Keratinocyte (primary cell): ENCODE results near the gene PSMC3. TPM values are rescaled to one million over a fixed set of nuclear protein-coding genes. Genes with fewer than 3 reads are reported as not detected.

ENCODE experiments used
- DNase-seq: peaks from one replicate; pipeline ENCODE4 v3.0.0-alpha.2; 2011; ENCODE audit warnings: low read depth, missing footprints, low spot score
- FAIRE-seq: peaks from 2 replicates; lab custom pipeline; 2011; peaks lifted over from hg19 to GRCh38; lab: Jason Lieb, UNC
- H2AFZ ChIP-seq: 2 replicates; pipeline ENCODE4 v1.6.0; 2012; ENCODE audit warnings: low read length, control low read depth, inconsistent platforms; ENCODE audit not compliant: control insufficient read depth
- H3K27ac ChIP-seq: 2 replicates; pipeline ENCODE4 v1.5.1; 2011; ENCODE audit warnings: low read length; ENCODE audit not compliant: control insufficient read depth, insufficient read depth
- H3K27me3 ChIP-seq: 3 replicates; pipeline ENCODE4 v1.6.0; 2011; ENCODE audit warnings: low read length; ENCODE audit not compliant: control insufficient read depth, insufficient read depth; ENCODE audit errors: extremely low read depth
- H3K36me3 ChIP-seq, 2 experiments: 2 replicates in 1 of 2; 3 replicates in 1 of 2; pipeline ENCODE4 v1.5.1; 2011; ENCODE audit warnings: low read length in 2 of 2, mild to moderate bottlenecking in 1 of 2; ENCODE audit not compliant: control insufficient read depth in 2 of 2, insufficient read depth in 2 of 2; ENCODE audit errors: extremely low read depth in 1 of 2
- H3K4me1 ChIP-seq: 3 replicates; pipeline ENCODE4 v1.5.1; 2011; ENCODE audit warnings: low read length; ENCODE audit not compliant: control insufficient read depth, insufficient read depth; ENCODE audit errors: extremely low read depth
- H3K4me2 ChIP-seq: 3 replicates; pipeline ENCODE4 v1.6.0; 2011; ENCODE audit warnings: low read depth, low read length; ENCODE audit not compliant: control insufficient read depth, insufficient read depth; ENCODE audit errors: extremely low read depth
- H3K4me3 ChIP-seq, 3 experiments: fragments of 200-600 bp in 1 of 3; sonication (generic) in 1 of 3; 2 replicates in 2 of 3; 3 replicates in 1 of 3; pipeline ENCODE4 v1.5.1; 2011 to 2016; ENCODE audit warnings: low read length in 3 of 3, mild to moderate bottlenecking in 3 of 3, control low read depth in 2 of 3, inconsistent platforms in 1 of 3, low read depth in 1 of 3, mixed read lengths in 1 of 3, mixed run types in 1 of 3, moderate library complexity in 1 of 3; ENCODE audit not compliant: control insufficient read depth in 2 of 3, insufficient read depth in 2 of 3; ENCODE audit errors: extremely low read depth in 1 of 3
- H3K79me2 ChIP-seq: 2 replicates; pipeline ENCODE4 v1.6.0; 2012; ENCODE audit warnings: low read length; ENCODE audit not compliant: control insufficient read depth, insufficient read depth
- H3K9ac ChIP-seq: 3 replicates; pipeline ENCODE4 v1.6.0; 2011; ENCODE audit warnings: low read length; ENCODE audit not compliant: control insufficient read depth, insufficient read depth; ENCODE audit errors: extremely low read depth
- H3K9me1 ChIP-seq: 3 replicates; pipeline ENCODE4 v1.6.0; 2011; ENCODE audit warnings: low read length; ENCODE audit not compliant: control insufficient read depth, insufficient read depth; ENCODE audit errors: extremely low read depth
- H3K9me3 ChIP-seq: 2 replicates; pipeline ENCODE4 v1.5.1; 2012; ENCODE audit warnings: low read depth, low read length; ENCODE audit not compliant: control insufficient read depth
- H4K20me1 ChIP-seq: 3 replicates; pipeline ENCODE4 v1.6.0; 2011; ENCODE audit warnings: low read length; ENCODE audit not compliant: control insufficient read depth, insufficient read depth; ENCODE audit errors: extremely low read depth
- EZH2 ChIP-seq: IDR thresholded peaks from one replicate; pipeline ENCODE4 v1.6.1; 2012; ENCODE audit warnings: inconsistent platforms, mild to moderate bottlenecking, low read length, moderate library complexity
- dilution Hi-C: fragments of 300-500 bp; cut with MboI; formaldehyde crosslinking; loops from one replicate; pipeline ENCODE4 v1.7.0; 2020; ENCODE audit warnings: low sequenced_read_pairs; ENCODE audit not compliant: extremely low pct_ligation_motif_present
- polyA plus RNA-seq, 5 experiments: library from polyadenylated mRNA; depleted of rRNA in 3 of 5; stranded (reverse) in 3 of 5; stranded (forward) in 1 of 5; unstranded in 1 of 5; fragments of >200 nt; gene quantifications; 1 replicate in 1 of 5; 2 replicates in 3 of 5; 3 replicates in 1 of 5; pipeline versions ENCODE4 v1.2.1 to v1.2.3, GENCODE V29; 2011 to 2012; ENCODE audit warnings: missing spikeins in 2 of 5, low read depth in 1 of 5, low replicate concordance in 1 of 5
- TF ChIP-seq, protein P1 (sequence below), 3 experiments: IDR thresholded peaks in 1 of 3; conservative IDR thresholded peaks in 1 of 3; optimal IDR thresholded peaks in 1 of 3; 2 replicates in 2 of 3; 3 replicates in 1 of 3; pipeline versions ENCODE3 to v1.5.1; 2011; ENCODE audit warnings: low read length in 3 of 3, mild to moderate bottlenecking in 3 of 3, moderate library complexity in 2 of 3, control low read depth in 1 of 3, inconsistent platforms in 1 of 3; ENCODE audit not compliant: insufficient read depth in 2 of 3; ENCODE audit errors: extremely low read depth in 1 of 3

PSMC3 gene
- polyA plus RNA-seq, 1 donor (not counting 4 experiments of a cell fraction or from before 2014, with no cell fraction given) = 172 TPM

- no peaks in the 10 kb centered on the region for H3K79me2 ChIP-seq
- H3K9me1 ChIP-seq = no peaks in the 10 kb centered on the region
- no peak overlapping the region for H3K4me2 ChIP-seq
- no peak overlapping the region for H3K4me3 ChIP-seq
- H3K36me3 ChIP-seq = no peaks in the 10 kb centered on the region
- H4K20me1 ChIP-seq = no peaks in the 10 kb centered on the region
- no peaks in the 10 kb centered on the region for H3K9me3 ChIP-seq
- H3K4me1 ChIP-seq = peaks cover 21% of the 10 kb centered on the region
- no peak overlapping the region for H3K9ac ChIP-seq
- no peak for TF ChIP-seq EZH2
- TF ChIP-seq, protein P1, sequence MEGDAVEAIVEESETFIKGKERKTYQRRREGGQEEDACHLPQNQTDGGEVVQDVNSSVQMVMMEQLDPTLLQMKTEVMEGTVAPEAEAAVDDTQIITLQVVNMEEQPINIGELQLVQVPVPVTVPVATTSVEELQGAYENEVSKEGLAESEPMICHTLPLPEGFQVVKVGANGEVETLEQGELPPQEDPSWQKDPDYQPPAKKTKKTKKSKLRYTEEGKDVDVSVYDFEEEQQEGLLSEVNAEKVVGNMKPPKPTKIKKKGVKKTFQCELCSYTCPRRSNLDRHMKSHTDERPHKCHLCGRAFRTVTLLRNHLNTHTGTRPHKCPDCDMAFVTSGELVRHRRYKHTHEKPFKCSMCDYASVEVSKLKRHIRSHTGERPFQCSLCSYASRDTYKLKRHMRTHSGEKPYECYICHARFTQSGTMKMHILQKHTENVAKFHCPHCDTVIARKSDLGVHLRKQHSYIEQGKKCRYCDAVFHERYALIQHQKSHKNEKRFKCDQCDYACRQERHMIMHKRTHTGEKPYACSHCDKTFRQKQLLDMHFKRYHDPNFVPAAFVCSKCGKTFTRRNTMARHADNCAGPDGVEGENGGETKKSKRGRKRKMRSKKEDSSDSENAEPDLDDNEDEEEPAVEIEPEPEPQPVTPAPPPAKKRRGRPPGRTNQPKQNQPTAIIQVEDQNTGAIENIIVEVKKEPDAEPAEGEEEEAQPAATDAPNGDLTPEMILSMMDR (optimal IDR thresholded peaks at IDR 0.05 in 1 of 3, IDR thresholded peaks at IDR 0.05 in 1 of 3, conservative IDR thresholded peaks at IDR 0.05 in 1 of 3; ENCODE audit: extremely low read depth in 1 of 3, insufficient read depth in 2 of 3, low read length in 3 of 3) = no peak
- H3K27me3 ChIP-seq = no peaks in the 10 kb centered on the region
- H2AFZ ChIP-seq = no peak overlapping the region
- dilution Hi-C loops = no loop called here
- FAIRE-seq = no peak
- no peak for DNase-seq
- no peak overlapping the region for H3K27ac ChIP-seq
These were observed 28.2 kb downstream of the PSMC3 start for GRCh38 chr11:47398011-47398410.

DNA sequence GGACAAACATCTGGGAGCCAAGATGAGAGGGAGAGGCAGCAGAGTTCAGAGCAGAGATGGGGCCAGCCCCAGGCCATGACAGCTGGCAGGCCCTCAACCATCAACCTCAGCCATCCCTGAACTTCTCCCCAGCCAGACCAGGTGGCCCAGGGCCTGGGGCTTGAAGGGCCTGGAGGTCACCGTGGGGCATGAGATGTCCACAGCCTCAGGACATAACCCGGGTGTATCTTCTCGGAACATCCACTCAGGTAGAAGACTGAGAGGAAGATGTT is 30.3 kb downstream of the PSMC3 start:
- FAIRE-seq (no peak), DNase-seq (no peak)
- dilution Hi-C loops = no loop called here
- Histone ChIP-seq H4K20me1 (no peaks in the 10 kb centered on the region), H3K9ac (no peak overlapping the region), H3K4me2 (no peak overlapping the region), H3K36me3 (no peaks in the 10 kb centered on the region), H3K4me1 (peaks cover 21% of the 10 kb centered on the region), H3K79me2 (no peaks in the 10 kb centered on the region), H3K9me1 (no peaks in the 10 kb centered on the region), H3K27ac (no peak overlapping the region), H3K27me3 (no peaks in the 10 kb centered on the region), H2AFZ (no peak overlapping the region), H3K4me3 (no peak overlapping the region), H3K9me3 (no peaks in the 10 kb centered on the region)
- TF ChIP-seq EZH2 = no peak
- TF ChIP-seq, protein P1 (optimal IDR thresholded peaks at IDR 0.05 in 1 of 3, IDR thresholded peaks at IDR 0.05 in 1 of 3, conservative IDR thresholded peaks at IDR 0.05 in 1 of 3; ENCODE audit: extremely low read depth in 1 of 3, insufficient read depth in 2 of 3, low read length in 3 of 3) = no peak
